Lower leg skin (tissue), 3 donors: Measurements from ENCODE around the gene WDR62.

Source experiments
- CTCF ChIP-seq, 3 donors: fragments of 450-650 bp; IDR thresholded peaks; one replicate each; pipeline ENCODE4 v1.5.1; 2016; ENCODE audit warnings: antibody characterized with exemption in 3 of 3, mild to moderate bottlenecking in 3 of 3, moderate library complexity in 2 of 3
- POLR2A ChIP-seq, 2 donors: fragments of 450-650 bp; IDR thresholded peaks; one replicate each; pipeline ENCODE4 v1.6.1; 2016 to 2017; ENCODE audit warnings: antibody characterized with exemption in 2 of 2, mild to moderate bottlenecking in 1 of 2, moderate library complexity in 1 of 2

GRCh38 chr19:36059180-36059910 lies 4.6 kb downstream of the WDR62 start:
- TF ChIP-seq CTCF (IDR thresholded peaks at IDR 0.05) = no peak
- no peak for TF ChIP-seq POLR2A (IDR thresholded peaks at IDR 0.05)
